HG03139 (cell line): ENCODE data around the gene MCC.

Experiments
- ATAC-seq: cut with Tn5 transposase; IDR thresholded peaks from one replicate; pipeline ENCODE4 v1.9.1; 2021; ENCODE audit not compliant: unreplicated experiment

MCC gene

DNA sequence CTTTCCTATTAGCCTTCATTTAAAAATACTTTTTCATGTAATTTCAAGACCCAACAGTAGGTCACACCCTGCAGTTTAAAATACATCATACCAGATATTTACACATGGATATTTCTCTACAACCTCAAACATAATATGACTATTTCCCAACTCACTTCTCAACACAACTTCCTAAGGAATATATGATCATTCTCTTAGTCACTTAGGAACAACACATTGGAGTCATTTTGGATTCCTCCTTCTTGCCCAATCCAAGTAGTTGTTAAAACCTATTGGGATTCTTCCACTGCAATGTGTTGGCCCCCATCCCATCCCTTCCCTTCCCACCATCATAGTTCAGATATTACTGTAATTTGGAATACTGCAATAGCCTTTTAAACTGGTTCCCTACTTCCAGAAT is 366.2 kb downstream of the MCC start:
- no peak for ATAC-seq

DNA sequence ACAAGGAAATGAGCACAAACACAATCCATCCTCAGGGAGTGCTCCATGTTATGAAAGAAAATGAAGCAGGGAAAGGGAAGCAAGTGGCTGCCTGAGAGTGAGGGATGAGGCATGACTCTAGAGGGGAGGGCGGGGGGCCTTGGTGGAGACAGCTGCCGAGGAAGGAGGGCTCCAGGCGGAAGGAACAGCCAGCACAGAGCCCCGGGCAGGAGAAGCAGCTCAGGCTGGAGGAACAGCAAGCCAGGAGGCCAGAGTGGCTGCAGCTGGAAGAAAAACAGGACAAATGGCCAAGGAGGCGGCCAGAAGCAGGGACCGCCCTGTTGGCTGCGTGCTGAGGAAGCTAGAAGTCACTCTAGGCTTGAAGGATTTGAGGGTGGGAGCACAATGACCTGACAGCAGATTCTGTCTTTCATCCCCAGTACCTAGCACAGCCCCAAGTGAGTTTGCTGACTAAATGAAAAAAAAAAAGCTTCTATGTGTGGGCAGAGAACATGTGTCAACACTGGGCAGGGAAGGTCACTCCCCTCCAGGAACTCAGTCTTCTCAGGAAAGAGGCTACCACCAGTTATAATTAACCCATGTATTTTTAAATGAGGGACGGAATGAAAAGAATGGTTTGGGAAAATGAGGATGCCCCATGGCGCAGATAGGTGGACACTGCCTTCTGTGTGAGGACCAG is 368.9 kb downstream of the MCC start:
- no peak for ATAC-seq

DNA sequence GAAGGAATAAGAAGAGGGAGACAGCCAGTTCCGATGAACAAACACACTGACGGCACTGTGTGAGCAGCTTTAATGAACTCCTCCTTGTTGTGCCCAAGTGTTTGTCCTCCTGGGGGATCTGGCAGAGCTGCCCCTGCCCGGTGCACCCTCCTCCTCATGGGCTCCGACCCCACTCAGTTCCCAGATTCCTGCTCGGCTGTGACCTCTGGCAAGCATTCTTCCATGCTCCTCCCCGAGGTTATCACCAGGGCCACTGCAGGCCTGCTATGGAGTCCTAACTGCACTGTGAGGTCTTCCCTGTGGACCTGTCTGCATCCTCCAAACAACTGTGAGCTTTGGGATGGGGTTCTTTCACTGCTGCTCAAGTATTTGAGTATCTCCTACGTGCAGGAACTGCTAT is 369.5 kb downstream of the MCC start:
- no peak for ATAC-seq

DNA sequence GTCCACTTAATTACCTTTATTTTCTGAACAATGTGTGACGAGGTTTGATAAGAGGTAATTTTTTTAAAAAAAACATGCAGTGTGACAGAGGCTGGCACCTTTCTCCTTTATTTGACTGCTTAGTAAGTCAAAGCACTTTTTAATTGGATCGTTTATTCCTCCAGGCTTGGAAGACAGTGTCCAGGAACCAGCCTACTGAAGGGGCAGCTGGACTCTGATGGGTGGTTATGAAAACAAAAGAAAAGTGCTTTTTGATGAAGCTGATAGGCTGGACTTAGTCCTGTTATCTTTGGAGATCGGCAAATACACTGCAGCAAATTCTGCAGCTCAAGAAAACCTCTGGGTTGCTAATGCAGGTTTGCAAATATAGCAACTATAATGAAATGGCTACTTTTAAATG is 370.0 kb downstream of the MCC start:
- no peak for ATAC-seq

DNA sequence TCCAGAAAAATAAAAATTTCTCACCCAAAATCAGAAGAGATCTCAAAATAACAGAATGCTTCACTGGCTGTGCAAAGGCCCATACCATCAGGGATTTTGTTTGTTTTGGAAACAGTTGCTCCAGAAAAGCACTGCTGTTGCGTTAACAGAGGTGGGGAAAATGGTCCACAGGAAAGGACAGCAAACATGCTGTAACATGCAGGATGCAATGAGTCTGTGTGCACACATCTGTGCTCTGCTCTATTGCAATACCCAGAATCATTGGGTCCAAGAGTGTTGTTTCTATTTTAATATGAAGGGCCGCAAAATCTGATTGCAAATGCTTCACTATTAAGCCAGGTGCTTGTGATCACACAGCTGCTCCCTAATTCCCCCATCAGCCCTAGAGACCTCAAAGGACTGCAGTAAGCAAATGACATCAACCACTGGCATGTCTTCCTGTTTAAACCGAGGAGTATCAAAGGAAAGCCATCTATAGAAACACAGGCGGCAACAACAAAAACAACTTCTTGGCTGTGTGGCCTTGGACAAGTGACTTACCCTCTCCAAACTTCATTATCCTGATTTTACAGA is 370.6 kb downstream of the MCC start:
- no peak for ATAC-seq

DNA sequence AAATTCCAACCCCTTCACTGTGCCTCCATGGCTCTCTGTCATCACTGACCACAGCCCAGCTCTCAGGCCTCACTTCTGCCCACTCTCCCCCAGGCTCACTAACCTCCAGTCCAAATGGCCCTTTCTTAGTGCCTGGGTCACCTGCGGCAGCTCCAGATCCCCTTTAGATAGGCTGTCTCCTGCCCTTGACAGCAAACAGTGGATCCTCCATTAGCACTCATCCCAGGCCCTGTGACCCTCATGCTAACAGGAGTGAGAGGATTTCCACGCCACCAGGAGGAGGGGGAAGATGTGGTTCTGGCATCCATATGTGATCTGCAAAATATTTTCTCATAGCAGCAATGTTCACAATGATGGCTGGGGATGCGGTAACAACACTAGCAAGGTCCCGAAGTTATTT is 372.3 kb downstream of the MCC start:
- ATAC-seq = no peak

DNA sequence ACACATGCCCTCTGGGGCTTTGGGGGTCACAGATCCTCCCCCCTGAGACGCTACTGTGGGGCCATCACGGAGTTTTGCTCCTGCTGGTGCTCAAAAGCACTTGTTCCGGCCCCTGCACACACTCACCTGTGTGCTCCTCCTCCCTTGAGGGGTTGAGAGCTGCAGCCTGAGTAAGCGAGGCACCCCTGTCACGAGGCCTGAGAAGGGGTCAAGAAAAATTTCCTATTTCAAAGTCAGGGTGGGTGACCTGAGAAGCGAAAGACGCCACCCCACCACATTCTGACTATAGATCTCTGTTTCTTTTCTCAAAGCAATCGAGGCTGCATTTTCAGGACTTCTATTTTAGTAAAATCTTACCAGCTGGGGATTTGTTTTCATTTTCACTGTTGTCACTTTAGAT is 373.2 kb downstream of the MCC start:
- no peak for ATAC-seq

DNA sequence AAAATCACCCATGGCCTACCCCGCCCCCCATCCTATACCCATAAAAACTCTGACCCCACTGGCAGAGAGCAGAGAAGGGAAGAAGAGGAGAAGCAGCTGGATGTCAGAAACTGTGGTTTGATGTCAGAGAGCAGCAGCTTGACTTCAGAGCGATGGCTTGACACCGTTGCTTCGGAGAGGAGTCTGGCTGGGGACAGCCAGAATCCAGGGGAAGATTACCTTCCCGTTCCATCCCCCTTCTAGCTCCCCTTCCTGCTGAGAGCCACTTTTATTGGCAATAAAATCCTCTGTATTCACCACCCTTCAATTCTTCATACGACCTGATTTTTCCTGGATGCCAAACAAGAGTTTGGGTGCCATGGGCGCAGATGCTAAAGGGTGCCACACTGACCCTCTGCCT is 373.7 kb downstream of the MCC start:
- no peak for ATAC-seq

DNA sequence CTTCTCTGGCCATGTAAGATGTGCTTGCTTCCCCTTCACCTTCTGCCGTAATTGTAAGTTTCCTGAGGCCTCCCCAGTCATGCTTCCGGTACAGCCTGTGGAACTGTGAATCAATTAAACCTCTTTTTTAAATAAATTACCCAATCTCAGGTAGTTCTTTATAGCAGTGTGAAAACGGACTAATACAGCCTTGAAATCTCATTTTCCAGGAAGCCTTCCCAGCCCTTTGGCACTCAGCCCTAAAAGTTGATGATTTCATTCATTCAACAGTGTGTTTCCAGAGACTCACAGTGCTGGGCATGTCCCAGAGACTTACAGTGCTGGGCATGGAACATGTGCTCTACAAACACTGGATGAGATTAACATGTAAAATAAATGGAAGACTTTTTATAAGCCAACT is 375.8 kb downstream of the MCC start:
- no peak for ATAC-seq

DNA sequence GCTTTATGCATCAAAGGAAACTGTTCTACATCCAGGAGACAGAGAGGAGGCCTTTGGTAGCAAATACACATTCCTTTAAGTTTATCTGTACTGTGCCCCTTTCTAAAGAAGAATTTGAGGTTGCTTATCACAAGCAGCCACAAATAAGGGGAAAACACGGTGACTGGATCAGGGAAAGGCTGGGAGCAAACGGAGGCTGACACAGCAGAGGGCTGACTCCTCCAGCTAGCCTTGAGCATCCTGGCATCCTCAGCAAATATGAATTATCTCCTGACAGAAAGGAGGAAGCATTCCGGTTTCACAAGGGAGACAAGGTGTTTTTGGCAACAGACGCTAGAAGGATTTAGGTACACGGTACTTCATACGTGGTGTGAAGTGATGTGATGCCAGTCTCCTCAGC is 378.1 kb downstream of the MCC start:
- no peak for ATAC-seq

DNA sequence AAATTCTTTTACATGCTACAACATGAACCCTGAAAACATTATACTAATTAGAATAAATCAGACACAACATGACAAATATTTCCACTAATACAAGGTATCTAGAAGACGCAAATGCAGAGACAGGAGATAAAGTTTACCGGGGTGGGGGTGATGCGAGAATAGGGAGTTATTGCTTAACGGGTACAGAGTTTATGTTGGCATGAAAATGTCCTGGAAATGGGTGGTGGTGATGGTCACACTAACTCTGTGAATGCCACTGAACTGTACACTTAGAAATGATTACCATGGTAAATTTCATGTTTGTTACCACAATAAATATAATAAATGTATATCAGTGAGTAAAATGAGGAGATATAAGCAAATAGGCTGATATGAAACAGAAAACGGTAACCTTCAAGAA is 378.9 kb downstream of the MCC start:
- ATAC-seq = no peak

DNA sequence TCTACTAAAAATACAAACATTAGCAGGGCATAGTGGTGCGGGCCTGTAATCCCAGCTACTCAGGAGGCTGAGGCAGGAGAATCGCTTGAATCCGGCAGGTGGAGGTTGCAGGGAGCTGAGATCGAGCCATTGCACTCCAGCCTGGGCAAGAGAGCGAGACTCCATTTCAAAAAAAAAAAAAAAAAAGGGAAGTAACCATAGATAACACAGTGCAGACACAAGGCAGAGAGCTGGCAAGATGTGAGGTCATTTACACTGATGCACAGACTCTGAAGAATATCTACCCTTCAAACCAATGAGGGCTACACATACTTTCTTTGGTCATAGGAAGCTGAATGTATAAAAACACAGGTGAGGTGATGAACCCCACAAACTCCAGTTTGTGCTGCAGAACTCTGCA is 379.8 kb downstream of the MCC start:
- ATAC-seq = no peak

DNA sequence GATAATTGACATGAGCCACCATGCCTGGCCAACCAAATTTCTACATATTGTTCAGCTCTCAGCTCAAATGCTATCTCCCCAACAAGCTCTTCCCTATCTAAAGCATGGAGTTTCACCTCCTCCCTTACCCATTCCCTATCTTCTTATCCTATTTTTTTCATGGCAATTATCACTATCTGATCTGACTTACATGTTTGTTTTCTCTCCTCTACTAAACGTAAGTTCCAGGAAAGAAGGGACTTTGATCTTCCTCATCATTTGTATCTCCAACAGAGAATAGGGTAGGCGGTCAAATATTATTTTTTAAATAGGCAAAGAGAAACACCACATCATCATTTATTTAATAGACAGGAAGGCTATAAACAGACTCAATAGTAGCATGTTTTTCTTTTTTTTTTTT is 381.4 kb downstream of the MCC start:
- no peak for ATAC-seq

DNA sequence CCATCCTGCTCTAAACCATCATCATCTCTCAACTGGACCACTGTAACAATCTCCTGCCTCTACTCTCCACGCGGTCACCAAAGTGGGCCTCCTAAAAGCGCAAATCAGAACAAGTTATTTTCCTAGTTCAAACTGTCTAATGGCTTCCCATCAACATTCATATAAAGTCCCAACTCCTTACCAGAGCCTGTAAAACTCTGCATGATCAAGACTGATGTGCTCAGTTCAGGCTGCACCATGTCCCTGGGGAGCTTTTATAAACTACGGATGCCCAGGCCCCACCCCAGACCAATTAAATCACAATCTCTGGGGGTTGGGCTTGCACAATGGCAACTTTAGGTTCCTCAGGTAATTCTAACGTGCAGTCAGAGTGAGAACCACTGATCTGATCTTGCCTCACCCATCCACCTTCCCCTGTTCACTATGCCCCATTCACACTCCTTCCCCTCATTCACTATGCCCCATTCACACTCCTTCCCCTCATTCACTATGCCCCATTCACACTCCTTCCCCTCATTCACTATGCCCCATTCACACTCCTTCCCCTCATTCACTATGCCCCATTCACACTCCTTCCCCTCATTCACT is 382.5 kb downstream of the MCC start:
- no peak for ATAC-seq

DNA sequence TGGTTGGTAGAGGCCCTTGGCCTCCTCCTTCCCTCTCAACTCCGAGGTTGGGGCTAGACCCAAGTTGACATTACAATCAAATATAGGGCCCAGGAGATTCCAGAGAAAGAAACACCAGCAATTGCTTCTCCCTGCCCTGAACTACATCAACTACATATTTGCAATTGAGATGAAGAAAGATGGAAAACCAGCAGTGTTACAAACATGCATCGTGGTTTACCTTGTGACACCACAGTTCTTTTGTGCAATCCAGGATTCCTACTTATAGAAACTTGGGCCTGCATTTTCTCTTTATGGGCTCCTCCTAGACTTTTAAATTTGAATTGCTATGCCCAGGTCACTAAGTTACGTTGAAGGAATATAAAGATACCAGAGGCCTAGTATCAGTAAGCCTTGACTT is 384.9 kb downstream of the MCC start:
- ATAC-seq = no peak

DNA sequence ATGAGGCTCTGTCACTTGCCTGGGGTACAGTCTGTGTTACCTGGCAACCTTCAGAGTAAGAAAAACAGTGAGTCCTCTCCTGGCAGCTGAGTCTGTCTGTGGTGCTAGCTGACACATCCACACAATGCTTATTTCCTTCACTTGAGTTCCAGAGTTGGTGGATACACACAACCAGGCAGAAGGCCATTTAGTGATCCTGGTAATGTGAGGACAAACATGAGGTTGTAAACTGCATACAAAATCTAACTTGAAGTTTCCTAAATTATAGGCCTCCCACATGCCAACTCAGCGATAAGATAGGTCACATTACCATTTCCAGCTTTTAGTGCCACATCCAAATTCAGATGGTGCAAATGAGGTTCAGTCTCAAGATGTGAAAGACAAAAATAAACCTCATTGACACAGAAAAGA is 386.1 kb downstream of the MCC start:
- ATAC-seq = no peak

DNA sequence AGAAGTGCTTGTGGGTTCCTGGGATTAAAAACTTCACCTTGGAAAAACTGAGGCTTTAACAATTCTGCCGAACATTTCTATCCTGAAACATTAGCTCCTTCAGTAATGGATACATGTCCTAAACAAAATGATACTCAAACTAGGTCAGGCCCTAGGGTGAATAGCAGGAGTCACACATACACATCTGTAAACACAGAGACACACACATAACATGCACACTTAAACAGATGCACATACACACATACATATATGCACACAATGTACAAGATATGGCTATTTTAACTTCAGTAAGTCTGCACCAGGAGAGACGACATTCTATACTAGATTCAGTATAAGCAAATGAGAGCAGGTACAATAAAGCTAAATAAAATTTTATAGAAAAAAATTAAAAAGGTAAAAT is 387.3 kb downstream of the MCC start:
- no peak for ATAC-seq

DNA sequence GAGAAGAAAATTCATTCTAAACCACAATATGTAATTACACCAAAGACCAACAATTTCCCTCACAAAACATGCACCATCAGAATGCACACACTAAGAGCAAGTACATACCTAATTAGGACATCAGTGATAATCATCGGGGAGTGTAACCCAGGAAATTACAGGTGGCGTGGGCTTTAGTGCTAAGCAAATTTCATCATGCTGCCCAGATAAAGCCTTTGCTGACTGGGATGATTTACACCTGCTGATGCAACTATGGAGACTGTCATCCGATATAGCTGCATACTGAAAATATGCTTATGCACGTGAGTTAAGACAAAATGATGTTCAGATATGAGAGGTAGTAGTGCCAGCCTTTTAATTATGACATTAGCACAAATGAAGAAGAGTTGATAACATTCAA is 388.4 kb downstream of the MCC start:
- no peak for ATAC-seq

DNA sequence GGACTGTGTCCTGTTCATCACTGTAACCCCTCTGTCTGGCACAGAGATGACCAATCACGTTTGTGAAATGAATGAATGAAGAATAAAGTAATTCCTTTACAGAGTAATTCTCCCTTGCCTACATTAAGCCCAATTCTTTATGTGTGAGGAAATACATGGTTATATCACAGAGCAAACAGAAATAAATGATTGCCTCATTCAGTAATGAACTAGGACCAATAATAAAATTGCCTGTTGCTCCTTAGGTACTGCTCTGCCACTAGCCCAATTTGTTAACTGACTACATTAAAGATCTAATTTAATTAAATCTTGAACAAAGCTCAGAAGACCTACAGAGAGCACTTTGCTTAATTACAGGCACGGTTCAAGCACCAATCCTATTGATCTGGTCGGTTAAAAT is 389.9 kb downstream of the MCC start:
- ATAC-seq = no peak

DNA sequence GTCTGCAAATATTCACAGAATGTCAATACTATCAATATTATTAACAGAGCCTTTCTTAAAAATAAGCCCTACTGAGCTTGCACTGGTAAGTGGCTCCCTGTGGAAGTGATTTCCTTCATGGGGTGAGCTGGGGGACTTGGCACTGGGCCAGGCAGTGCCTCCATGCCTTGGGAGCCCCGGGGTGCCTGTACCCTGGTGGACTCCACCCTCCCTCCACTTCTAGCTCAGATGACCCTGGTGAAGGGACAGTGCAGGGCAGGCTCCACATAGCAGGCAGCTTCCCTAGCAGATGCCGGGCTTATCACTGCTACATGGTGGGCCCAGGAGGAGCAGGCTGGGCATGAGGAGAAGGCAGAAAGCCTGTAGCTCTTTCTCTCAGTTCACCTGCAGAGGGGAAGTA is 392.4 kb downstream of the MCC start:
- ATAC-seq = no peak

DNA sequence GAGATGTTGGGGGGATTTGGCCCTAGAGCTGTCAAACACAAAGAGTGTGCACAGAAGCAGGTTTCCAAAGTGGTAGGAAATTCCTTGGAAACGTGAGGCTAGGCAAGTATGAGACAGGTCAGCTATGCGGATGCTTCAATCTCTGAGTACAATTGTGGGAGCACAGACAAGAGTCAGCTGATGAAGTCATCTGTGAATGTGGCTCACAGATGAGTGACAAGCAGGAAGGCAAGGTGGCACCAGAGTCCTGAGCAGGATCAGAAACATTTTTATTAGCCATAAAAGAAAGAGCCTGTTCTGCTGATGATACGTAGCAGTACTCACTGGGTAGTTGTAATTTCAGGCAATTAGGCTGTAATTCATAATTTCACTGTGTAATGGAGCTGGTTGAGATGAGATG is 394.7 kb downstream of the MCC start:
- ATAC-seq = no peak

DNA sequence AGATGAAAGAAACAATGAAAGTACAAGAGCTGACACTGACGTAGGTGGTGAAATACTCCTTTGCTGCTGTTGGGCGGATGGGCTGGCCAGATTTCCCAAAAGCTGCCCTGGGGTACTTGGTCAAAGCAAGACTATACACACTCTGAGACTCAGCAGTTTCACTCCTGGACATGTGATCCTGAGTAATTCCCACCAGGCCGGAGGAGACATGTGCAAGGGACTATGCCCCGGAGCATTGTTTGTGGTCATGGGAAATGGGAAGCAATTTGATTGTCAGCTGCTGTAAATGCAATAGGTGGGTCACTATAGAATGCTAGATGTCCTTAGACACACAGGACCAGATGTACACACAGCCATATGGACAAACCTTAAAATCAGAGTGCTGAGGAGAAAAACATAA is 395.6 kb downstream of the MCC start:
- ATAC-seq = no peak

DNA sequence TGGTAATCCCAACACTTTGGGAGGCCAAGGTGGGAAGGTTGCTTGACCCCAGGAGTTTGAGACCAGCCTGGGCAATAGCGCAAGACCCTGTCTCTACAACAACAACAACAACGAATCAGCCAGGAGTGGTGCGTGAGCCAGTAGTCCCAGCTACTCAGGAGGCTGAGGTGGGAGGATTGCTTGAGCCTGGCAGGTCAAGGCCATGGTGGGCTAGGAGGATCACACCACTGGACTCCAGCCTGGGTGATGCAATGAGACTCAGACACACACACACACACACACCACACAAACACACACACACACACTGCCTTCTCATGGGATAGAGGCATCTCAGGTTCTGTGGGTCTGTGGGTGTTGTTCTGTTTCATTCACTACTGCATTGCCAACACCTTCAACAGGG is 396.6 kb downstream of the MCC start:
- ATAC-seq = no peak
